Adrenal gland (tissue), 5 donors: ENCODE results near the gene HS6ST2.

Source experiments
- POLR2A ChIP-seq, 2 donors: fragments of 450-650 bp; IDR thresholded peaks; one replicate each; pipeline ENCODE4 v1.6.1; 2017; ENCODE audit warnings: antibody characterized with exemption in 2 of 2, mild to moderate bottlenecking in 2 of 2, moderate library complexity in 1 of 2
- TF ChIP-seq, protein P1 (sequence below), 6 experiments: fragments of 450-650 bp in 4 of 6; fragments of 200-600 bp in 2 of 6; sonication (generic) in 1 of 6; IDR thresholded peaks; 1 replicate in 5 of 6; 2 replicates in 1 of 6; pipeline versions ENCODE4 v1.5.1 to v1.8.0; 2016 to 2021; ENCODE audit warnings: antibody characterized with exemption in 6 of 6, mild to moderate bottlenecking in 2 of 6, moderate library complexity in 1 of 6
- donor health status: DM: no; HTN: no; CAD: no.

DNA sequence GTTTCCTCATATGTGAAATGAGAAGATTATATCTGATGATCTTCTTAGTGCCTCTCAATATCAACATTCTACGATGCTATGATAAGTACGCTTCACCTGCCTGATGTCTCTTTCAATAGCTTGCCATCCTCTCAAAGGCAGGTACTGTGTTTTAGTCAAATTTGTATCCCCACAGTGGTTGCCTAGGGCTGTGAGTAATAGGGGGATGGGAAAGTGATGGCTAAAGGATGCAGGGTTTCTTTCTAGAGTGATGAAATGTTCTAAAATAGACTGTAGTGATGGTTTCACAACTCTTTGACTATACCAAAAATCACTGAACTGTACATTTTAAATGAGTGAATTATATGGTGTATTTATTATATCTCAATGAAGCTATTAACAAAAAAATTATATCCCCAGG is 142.8 kb downstream of the HS6ST2 start:
- TF ChIP-seq, protein P1, sequence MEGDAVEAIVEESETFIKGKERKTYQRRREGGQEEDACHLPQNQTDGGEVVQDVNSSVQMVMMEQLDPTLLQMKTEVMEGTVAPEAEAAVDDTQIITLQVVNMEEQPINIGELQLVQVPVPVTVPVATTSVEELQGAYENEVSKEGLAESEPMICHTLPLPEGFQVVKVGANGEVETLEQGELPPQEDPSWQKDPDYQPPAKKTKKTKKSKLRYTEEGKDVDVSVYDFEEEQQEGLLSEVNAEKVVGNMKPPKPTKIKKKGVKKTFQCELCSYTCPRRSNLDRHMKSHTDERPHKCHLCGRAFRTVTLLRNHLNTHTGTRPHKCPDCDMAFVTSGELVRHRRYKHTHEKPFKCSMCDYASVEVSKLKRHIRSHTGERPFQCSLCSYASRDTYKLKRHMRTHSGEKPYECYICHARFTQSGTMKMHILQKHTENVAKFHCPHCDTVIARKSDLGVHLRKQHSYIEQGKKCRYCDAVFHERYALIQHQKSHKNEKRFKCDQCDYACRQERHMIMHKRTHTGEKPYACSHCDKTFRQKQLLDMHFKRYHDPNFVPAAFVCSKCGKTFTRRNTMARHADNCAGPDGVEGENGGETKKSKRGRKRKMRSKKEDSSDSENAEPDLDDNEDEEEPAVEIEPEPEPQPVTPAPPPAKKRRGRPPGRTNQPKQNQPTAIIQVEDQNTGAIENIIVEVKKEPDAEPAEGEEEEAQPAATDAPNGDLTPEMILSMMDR (IDR thresholded peaks at IDR 0.05): no peak
- no peak for TF ChIP-seq POLR2A (IDR thresholded peaks at IDR 0.05)
